ENCODE data around the gene PSMB11.
A peak's percentile ranks its signal among the peaks of the same experiment; 100 is the strongest.

- TF ChIP-seq CTCF (IDR thresholded peaks at IDR 0.05) (peak in 1 of 6 experiments; percentile 19), POLR2A (IDR thresholded peaks at IDR 0.05) (peak in 2 of 4 donors; percentile 31 to 57)
Measured at GRCh38 chr14:23009939-23010726, 31.9 kb upstream of the PSMB11 start, which contains the start of gene C14orf93.
